NB4 (cell line): ENCODE measurements around the gene ELF1.

Experiments used
- POLR2A ChIP-seq: IDR thresholded peaks from 2 replicates; pipeline ENCODE4 v1.6.1; 2011; ENCODE audit warnings: mild to moderate bottlenecking; ENCODE audit not compliant: insufficient read length; ENCODE audit errors: extremely low read depth
- TF ChIP-seq, protein P1 (sequence below): IDR thresholded peaks from 2 replicates; pipeline ENCODE4 v1.6.1; 2011; ENCODE audit warnings: low read depth, low read length

DNA sequence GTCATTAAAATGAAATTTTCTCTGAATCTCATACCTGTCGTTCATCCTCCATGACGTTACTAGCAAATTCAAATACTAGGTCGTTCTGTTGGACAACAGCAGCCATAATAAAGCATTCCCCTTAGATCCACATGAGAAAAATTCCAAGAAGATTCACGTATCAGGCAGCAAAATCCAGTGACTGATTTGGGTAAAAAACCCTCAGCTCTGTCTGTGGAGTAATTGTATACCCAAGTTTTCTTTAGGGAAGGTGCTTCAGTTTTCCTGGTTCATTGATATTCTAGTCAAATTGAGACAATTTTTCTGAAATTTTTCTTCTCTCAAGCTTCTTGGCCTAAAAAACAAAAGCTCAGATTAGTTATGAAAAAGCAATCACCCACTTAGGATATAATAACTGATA lies 37.2 kb downstream of the ELF1 start:
- no peak for TF ChIP-seq POLR2A
- TF ChIP-seq, protein P1, sequence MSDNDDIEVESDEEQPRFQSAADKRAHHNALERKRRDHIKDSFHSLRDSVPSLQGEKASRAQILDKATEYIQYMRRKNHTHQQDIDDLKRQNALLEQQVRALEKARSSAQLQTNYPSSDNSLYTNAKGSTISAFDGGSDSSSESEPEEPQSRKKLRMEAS: no peak
